HUDEP-2 (cell line): ENCODE results near the gene MTCL3.
A peak's percentile ranks its signal among the peaks of the same experiment; 100 is the strongest.

ENCODE experiments used
- DNase-seq, 76 experiments: peaks; one replicate each; lab custom pipeline; 2025; ENCODE audit not compliant: unreplicated experiment in 76 of 76; lab: John Stamatoyannopoulos, UW

The MTCL3 gene

GRCh38 chr6:127518710-127519468 is at the start of gene MTCL3:
Gene MTCL3, minus strand, starts transcription at chr6:127519335.
- DNase-seq: no peak

GRCh38 chr6:127567476-127567875 is 48.3 kb upstream of the MTCL3 start:
- no peak for DNase-seq

- DNase-seq: no peak
Measured at GRCh38 chr6:127566651-127567050, 47.5 kb upstream of the MTCL3 start.

GRCh38 chr6:127566119-127566518 is 47.0 kb upstream of the MTCL3 start:
- DNase-seq: no peak

GRCh38 chr6:127564761-127565160 is 45.6 kb upstream of the MTCL3 start:
- DNase-seq: no peak

GRCh38 chr6:127561660-127562059 is 42.5 kb upstream of the MTCL3 start:
- no peak for DNase-seq

GRCh38 chr6:127554435-127555006 is 35.4 kb upstream of the MTCL3 start:
- DNase-seq: peak in 23 of 76 experiments; percentile 0 to 57 (median 13)

GRCh38 chr6:127550403-127550802 is 31.3 kb upstream of the MTCL3 start:
- no peak for DNase-seq

- no peak for DNase-seq
Measured at GRCh38 chr6:127547904-127548649, 28.9 kb upstream of the MTCL3 start.

- peak in 1 of 76 experiments; percentile 7 for DNase-seq
Measured at GRCh38 chr6:127547215-127547614, 28.1 kb upstream of the MTCL3 start.

GRCh38 chr6:127539272-127539671 is 20.1 kb upstream of the MTCL3 start:
- DNase-seq: peak in 1 of 76 experiments; percentile 8

- no peak for DNase-seq
Measured at GRCh38 chr6:127538750-127539264, 19.7 kb upstream of the MTCL3 start.

- no peak for DNase-seq
Measured at GRCh38 chr6:127533736-127534135, 14.6 kb upstream of the MTCL3 start.

- no peak for DNase-seq
Measured at GRCh38 chr6:127533011-127533410, 13.9 kb upstream of the MTCL3 start.

- no peak for DNase-seq
Measured at GRCh38 chr6:127522714-127523113, 3.6 kb upstream of the MTCL3 start.

- peak in 1 of 76 experiments; percentile 3 for DNase-seq
Measured at GRCh38 chr6:127520066-127520465, 931 bp upstream of the MTCL3 start.

GRCh38 chr6:127519469-127519785 is 292 bp upstream of the MTCL3 start:
- no peak for DNase-seq

GRCh38 chr6:127518191-127518709 is 885 bp downstream of the MTCL3 start:
- no peak for DNase-seq

GRCh38 chr6:127517693-127518092 is 1.4 kb downstream of the MTCL3 start:
- no peak for DNase-seq

GRCh38 chr6:127516662-127517273 is 2.4 kb downstream of the MTCL3 start:
- peak in 17 of 76 experiments; percentile 4 to 40 (median 17) for DNase-seq
